GM19193 (cell line): ENCODE data around the gene TMTC2.

Source experiments
- POLR2A ChIP-seq: IDR thresholded peaks from 4 replicates; pipeline ENCODE4 v1.6.1; 2011; ENCODE audit not compliant: insufficient read depth, insufficient read length; ENCODE audit errors: extremely low read depth

TMTC2 gene

GRCh38 chr12:82694970-82695369 lies 8.3 kb downstream of the TMTC2 start:
- no peak for TF ChIP-seq POLR2A

GRCh38 chr12:82695531-82695930 lies 8.8 kb downstream of the TMTC2 start:
- TF ChIP-seq POLR2A = no peak

GRCh38 chr12:82696543-82696942 lies 9.8 kb downstream of the TMTC2 start:
- TF ChIP-seq POLR2A = no peak

GRCh38 chr12:82698708-82699564 lies 12.2 kb downstream of the TMTC2 start:
- TF ChIP-seq POLR2A = no peak

GRCh38 chr12:82705774-82706173 lies 19.1 kb downstream of the TMTC2 start:
- no peak for TF ChIP-seq POLR2A

- TF ChIP-seq POLR2A = no peak
Observed at GRCh38 chr12:82708061-82708879, 21.6 kb downstream of the TMTC2 start.

- TF ChIP-seq POLR2A = no peak
Observed at GRCh38 chr12:82709794-82710355, 23.2 kb downstream of the TMTC2 start.

GRCh38 chr12:82710741-82711140 lies 24.0 kb downstream of the TMTC2 start:
- TF ChIP-seq POLR2A = no peak

GRCh38 chr12:82714427-82714826 lies 27.7 kb downstream of the TMTC2 start:
- no peak for TF ChIP-seq POLR2A

- no peak for TF ChIP-seq POLR2A
Observed at GRCh38 chr12:82721726-82722125, 35.0 kb downstream of the TMTC2 start.

GRCh38 chr12:82723093-82723492 lies 36.4 kb downstream of the TMTC2 start:
- no peak for TF ChIP-seq POLR2A

- TF ChIP-seq POLR2A = no peak
Observed at GRCh38 chr12:82723891-82724290, 37.2 kb downstream of the TMTC2 start.

GRCh38 chr12:82725741-82726140 lies 39.0 kb downstream of the TMTC2 start:
- no peak for TF ChIP-seq POLR2A

- no peak for TF ChIP-seq POLR2A
Observed at GRCh38 chr12:82727886-82728285, 41.2 kb downstream of the TMTC2 start.

GRCh38 chr12:82728710-82729109 lies 42.0 kb downstream of the TMTC2 start:
- no peak for TF ChIP-seq POLR2A

GRCh38 chr12:82730953-82731459 lies 44.3 kb downstream of the TMTC2 start:
- no peak for TF ChIP-seq POLR2A
